ENCODE measurements around the gene LRP1.

LRP1 gene

DNA sequence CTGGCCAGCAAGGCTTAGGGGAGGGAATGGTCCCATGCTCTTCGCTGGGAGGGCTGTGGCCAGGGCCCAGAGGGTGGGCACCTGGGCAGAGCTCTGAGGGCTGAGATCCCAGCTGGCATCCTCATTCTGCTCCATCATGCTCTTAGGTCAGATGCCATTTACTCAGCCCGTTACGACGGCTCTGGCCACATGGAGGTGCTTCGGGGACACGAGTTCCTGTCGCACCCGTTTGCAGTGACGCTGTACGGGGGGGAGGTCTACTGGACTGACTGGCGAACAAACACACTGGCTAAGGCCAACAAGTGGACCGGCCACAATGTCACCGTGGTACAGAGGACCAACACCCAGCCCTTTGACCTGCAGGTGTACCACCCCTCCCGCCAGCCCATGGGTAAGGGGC, 49.9 kb downstream of the LRP1 start:
- H3K27me3 Mint-ChIP-seq: no peaks in the 10 kb centered on the region
- no peak overlapping the region for H3K4me3 Mint-ChIP-seq
- peaks cover 6% of the 10 kb centered on the region for H3K4me1 Mint-ChIP-seq
- DNase-seq (no peak), ATAC-seq (no peak)
- no peaks in the 10 kb centered on the region for H3K9me3 Mint-ChIP-seq
- H3K27ac Mint-ChIP-seq: peak overlapping the region in 1 of 2 donors; percentile 51

DNA sequence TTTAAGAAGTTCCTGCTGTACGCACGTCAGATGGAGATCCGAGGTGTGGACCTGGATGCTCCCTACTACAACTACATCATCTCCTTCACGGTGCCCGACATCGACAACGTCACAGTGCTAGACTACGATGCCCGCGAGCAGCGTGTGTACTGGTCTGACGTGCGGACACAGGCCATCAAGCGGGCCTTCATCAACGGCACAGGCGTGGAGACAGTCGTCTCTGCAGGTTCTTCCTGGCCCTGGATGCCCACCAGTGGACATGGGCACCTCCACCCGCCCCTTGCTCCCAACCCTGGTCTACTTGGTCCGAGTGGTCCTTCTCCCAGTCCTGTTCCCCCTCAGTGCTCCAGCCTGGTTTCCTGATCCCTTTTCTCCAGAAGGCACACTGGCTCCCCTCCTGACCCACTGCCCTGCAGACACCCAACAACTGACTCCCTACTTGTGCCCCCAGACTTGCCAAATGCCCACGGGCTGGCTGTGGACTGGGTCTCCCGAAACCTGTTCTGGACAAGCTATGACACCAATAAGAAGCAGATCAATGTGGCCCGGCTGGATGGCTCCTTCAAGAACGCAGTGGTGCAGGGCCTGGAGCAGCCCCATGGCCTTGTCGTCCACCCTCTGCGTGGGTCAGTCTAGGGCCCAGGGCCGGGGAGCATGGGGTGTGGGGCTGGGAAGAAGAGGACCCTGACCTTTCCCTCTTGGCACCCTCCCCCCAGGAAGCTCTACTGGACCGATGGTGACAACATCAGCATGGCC, 51.2 kb downstream of the LRP1 start:
- Mint-ChIP-seq H3K9me3 (no peaks in the 10 kb centered on the region), H3K4me1 (peaks cover 8% of the 10 kb centered on the region), H3K27ac (no peak overlapping the region), H3K4me3 (no peak overlapping the region), H3K27me3 (no peaks in the 10 kb centered on the region)
- DNase-seq: no peak
- no peak for ATAC-seq

DNA sequence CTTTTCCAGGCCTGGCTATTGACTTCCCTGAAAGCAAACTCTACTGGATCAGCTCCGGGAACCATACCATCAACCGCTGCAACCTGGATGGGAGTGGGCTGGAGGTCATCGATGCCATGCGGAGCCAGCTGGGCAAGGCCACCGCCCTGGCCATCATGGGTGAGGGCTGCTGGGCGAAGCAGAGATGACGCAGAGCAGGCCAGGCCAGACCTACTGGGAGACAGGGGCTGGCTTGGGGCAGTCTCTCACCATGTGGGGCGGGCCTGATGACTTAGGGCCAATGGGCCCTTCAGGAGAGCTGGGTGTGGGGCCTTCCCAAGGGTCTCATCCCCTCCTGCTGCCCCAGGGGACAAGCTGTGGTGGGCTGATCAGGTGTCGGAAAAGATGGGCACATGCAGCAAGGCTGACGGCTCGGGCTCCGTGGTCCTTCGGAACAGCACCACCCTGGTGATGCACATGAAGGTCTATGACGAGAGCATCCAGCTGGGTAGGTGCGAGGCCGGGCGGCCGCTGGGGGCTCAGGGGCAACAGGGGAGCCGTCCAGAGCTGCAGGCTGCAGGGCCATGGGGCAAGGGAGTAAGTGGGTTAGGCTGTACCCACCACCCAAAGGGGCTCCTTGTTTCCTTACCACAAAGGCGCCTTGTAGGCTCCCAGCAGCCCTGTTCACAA, 52.2 kb downstream of the LRP1 start:
- H3K27ac Mint-ChIP-seq: no peak overlapping the region
- no peaks in the 10 kb centered on the region for H3K9me3 Mint-ChIP-seq
- peaks cover 8% of the 10 kb centered on the region for H3K4me1 Mint-ChIP-seq
- no peak for ATAC-seq
- H3K4me3 Mint-ChIP-seq: no peak overlapping the region
- no peak for DNase-seq
- no peaks in the 10 kb centered on the region for H3K27me3 Mint-ChIP-seq

DNA sequence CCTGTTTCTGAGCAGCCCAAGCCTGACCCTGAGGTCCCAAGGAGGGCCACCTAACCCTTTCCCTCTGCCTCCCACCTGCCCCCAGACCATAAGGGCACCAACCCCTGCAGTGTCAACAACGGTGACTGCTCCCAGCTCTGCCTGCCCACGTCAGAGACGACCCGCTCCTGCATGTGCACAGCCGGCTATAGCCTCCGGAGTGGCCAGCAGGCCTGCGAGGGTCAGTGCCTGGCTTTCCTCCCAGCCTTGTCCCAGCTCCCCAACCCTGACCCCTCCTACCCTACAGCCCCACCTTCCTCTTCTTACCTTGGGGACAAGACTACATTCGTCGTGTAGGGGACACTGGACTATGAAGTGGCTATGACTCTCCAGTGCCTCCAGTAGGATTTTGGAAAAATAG, 52.8 kb downstream of the LRP1 start:
- no peak for ATAC-seq
- H3K4me3 Mint-ChIP-seq: no peak overlapping the region
- H3K9me3 Mint-ChIP-seq: no peaks in the 10 kb centered on the region
- DNase-seq: no peak
- no peaks in the 10 kb centered on the region for H3K27me3 Mint-ChIP-seq
- peaks cover 8% of the 10 kb centered on the region for H3K4me1 Mint-ChIP-seq
- no peak overlapping the region for H3K27ac Mint-ChIP-seq

DNA sequence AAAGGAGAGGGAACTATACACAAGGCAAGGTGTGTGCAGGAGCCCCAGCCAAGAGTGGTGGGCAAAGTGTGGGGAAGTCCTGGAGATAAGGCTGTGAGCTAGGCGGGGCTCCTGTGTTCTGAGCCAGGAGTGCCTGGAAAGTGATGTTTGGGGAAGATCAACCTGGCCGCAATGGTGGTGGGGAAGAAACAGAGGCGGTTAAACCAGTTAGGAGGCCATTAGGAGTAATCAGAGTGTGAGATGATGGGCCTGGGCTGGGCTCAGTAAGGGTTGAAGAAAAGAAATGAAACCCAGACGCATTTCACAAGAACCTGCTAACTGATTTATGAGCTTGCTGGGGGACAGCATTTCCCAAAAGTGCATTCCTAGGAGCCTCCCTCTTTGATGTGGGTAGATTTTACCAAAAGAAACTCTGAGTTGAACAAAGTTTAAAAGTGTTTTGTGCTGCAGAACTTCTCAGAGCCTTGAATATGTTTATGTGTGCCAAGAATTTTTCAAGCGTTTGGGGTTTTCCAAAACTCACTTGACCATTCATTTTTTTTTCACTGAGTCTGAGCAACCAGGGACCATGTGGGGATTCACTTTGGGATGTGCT, 53.4 kb downstream of the LRP1 start:
- ATAC-seq: no peak
- DNase-seq: no peak
- Mint-ChIP-seq H3K27ac (no peak overlapping the region), H3K9me3 (no peaks in the 10 kb centered on the region), H3K4me1 (peaks cover 8% of the 10 kb centered on the region), H3K27me3 (no peaks in the 10 kb centered on the region), H3K4me3 (no peak overlapping the region)

DNA sequence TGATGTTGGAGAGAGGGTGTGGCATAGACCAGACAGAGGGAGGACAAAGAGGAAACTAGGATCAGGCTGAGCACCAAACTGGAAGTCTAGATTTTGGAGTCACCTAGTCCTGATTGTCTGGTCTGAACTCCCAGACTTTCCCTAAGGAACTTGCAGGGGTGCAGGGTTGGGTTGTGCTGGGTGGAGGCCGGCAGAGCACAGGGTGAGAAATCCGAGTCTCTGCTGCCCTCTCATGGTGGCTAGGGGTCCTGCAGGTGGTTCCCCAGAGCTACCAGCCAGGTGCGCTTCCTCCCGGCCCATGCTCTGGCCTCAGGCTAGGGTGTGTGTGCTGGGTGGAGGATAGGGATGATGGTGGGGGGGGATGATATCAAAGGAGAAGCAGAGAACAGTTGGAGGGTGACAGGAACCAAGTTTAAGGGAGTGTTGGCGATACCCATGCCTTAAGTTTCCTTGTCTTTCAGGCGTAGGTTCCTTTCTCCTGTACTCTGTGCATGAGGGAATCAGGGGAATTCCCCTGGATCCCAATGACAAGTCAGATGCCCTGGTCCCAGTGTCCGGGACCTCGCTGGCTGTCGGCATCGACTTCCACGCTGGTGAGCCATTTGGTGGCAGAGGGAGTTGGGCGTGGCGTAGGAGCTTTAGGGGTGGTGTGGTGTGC, 54.8 kb downstream of the LRP1 start:
- H3K4me1 Mint-ChIP-seq: peaks cover 8% of the 10 kb centered on the region
- no peak overlapping the region for H3K4me3 Mint-ChIP-seq
- no peak overlapping the region for H3K27ac Mint-ChIP-seq
- no peaks in the 10 kb centered on the region for H3K9me3 Mint-ChIP-seq
- H3K27me3 Mint-ChIP-seq: no peaks in the 10 kb centered on the region
- ATAC-seq (peak; percentile 89), DNase-seq (peak; percentile 76 to 77)

DNA sequence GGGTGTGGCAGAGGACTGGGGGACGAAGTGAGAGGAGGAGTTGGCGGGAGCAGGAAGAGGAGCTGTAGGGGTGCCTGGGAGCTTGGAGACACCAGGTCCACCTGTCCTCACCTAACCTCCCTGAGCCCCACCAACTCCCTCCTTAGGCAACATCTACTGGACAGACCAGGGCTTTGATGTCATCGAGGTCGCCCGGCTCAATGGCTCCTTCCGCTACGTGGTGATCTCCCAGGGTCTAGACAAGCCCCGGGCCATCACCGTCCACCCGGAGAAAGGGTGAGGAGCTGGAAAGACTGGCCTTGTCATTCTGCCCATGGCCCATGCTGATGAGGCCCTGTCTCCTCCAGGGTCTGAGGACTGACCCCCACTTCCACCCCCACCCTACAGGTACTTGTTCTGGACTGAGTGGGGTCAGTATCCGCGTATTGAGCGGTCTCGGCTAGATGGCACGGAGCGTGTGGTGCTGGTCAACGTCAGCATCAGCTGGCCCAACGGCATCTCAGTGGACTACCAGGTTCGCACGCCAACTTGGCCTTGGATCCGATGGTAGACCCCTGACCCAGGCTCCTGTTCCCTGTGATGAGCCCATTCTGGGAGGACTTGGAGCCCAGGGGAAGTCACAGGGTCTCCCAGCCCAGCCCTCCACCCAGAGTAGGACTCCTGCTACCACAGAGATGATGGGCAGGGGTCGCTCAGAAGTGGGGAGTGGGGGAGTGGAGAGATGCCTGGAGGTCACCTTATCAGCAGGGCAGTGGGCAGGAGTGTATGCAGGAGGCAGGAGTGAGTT, 55.8 kb downstream of the LRP1 start:
- H3K9me3 Mint-ChIP-seq: no peaks in the 10 kb centered on the region
- ATAC-seq (no peak), DNase-seq (no peak)
- H3K27me3 Mint-ChIP-seq: no peaks in the 10 kb centered on the region
- H3K27ac Mint-ChIP-seq: no peak overlapping the region
- H3K4me3 Mint-ChIP-seq: no peak overlapping the region
- H3K4me1 Mint-ChIP-seq: peaks cover 8% of the 10 kb centered on the region

DNA sequence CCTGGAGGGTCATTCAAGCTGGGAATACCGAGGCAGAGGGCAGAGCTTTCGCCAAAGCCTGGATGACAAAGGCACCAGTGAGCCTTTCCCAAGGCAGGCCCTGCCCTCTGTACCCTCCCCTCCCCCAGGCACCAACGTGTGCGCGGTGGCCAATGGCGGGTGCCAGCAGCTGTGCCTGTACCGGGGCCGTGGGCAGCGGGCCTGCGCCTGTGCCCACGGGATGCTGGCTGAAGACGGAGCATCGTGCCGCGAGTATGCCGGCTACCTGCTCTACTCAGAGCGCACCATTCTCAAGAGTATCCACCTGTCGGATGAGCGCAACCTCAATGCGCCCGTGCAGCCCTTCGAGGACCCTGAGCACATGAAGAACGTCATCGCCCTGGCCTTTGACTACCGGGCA, 57.1 kb downstream of the LRP1 start:
- H3K4me3 Mint-ChIP-seq: no peak overlapping the region
- H3K27ac Mint-ChIP-seq: no peak overlapping the region
- peaks cover 8% of the 10 kb centered on the region for H3K4me1 Mint-ChIP-seq
- no peaks in the 10 kb centered on the region for H3K27me3 Mint-ChIP-seq
- ATAC-seq (no peak), DNase-seq (no peak)
- H3K9me3 Mint-ChIP-seq: no peaks in the 10 kb centered on the region

DNA sequence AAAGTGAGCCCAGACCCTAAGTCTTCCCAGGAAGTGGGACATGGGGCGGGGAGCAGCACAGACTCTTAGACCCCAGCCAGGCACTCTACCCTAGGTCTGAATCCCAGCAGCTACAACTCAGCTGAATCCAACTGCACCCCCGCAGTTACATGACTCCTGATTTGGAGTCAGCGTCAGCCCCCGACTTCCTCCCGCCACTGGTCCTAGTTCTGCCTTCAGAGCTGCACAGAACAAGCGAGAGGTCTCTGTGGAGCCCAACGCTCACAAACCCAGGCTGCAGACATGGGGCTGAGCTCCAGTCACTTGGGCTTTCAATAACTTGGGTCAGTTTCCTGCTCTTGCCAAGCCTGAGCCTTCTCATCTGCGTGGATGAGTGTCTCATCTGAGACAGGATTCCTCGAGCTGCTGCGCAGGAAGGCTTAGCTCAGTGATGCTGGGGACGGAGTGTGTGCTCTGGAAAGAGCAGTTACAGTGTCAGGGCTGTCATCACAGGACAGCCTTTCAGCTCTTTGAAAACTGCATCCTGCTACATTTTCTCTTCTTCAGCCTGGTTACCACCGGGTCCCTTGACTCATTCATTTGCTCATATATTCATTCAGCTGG, 57.7 kb downstream of the LRP1 start:
- no peak overlapping the region for H3K4me3 Mint-ChIP-seq
- no peaks in the 10 kb centered on the region for H3K9me3 Mint-ChIP-seq
- H3K4me1 Mint-ChIP-seq: peaks cover 8% of the 10 kb centered on the region
- H3K27ac Mint-ChIP-seq: no peak overlapping the region
- no peaks in the 10 kb centered on the region for H3K27me3 Mint-ChIP-seq
- DNase-seq: no peak
- no peak for ATAC-seq

DNA sequence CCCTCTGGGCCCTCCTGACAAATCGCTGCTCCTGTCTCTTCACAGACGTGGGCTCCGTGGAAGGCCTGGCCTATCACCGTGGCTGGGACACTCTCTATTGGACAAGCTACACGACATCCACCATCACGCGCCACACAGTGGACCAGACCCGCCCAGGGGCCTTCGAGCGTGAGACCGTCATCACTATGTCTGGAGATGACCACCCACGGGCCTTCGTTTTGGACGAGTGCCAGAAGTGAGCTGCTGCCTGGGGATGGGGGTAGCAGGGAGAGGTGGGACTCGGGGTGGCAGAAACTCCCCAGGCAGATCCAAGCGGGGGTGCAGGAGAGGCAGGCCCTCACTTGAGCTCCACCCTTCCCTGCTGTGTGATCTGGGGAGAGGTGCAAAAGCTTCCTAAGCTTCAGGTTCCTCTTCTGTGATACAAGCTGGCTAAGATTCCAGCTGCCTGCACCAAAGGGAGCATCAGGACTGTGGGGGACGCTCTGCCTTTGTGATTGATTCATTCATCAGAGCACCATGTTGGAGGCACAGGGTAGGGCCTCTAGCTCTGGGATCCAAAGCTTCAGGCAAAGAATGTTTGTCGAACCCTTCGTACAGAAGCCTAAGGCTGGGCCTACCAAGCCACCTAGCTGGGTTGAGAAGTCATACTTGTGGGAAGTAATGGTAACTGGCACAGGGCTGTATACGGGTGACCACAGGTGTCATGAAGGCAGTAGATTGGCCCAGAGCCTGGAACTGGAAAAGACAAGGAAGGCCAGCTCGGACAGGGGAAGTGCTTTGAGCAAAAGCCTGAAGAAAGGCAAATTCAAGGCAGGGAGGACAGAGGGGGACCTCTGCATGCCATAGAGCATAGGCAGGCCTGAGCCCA, 59.2 kb downstream of the LRP1 start:
- Mint-ChIP-seq H3K27ac (peak overlapping the region in 1 of 2 donors; percentile 7), H3K27me3 (no peaks in the 10 kb centered on the region), H3K4me1 (peaks cover 8% of the 10 kb centered on the region), H3K4me3 (no peak overlapping the region), H3K9me3 (no peaks in the 10 kb centered on the region)
- no peak for DNase-seq
- no peak for ATAC-seq

DNA sequence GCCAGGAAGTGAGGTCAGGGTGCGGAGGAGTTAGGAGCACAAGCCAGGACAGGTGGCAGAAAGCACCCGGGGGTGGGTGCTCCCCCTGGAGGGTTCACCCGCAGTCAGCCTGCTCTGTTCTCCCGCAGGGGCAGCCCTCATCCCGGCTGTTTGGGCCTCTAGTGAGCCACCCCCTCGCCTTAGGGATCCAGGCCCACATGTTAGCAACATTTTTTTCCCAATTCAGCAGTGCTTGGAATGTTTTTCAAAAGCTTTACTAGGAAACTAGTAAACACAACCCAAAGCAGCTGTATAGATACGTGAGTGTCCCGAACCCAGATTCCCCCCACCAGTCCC, 59.8 kb downstream of the LRP1 start:
- Mint-ChIP-seq H3K27me3 (no peaks in the 10 kb centered on the region), H3K4me3 (no peak overlapping the region), H3K27ac (no peak overlapping the region), H3K9me3 (no peaks in the 10 kb centered on the region), H3K4me1 (peaks cover 3% of the 10 kb centered on the region)
- DNase-seq (no peak), ATAC-seq (no peak)

DNA sequence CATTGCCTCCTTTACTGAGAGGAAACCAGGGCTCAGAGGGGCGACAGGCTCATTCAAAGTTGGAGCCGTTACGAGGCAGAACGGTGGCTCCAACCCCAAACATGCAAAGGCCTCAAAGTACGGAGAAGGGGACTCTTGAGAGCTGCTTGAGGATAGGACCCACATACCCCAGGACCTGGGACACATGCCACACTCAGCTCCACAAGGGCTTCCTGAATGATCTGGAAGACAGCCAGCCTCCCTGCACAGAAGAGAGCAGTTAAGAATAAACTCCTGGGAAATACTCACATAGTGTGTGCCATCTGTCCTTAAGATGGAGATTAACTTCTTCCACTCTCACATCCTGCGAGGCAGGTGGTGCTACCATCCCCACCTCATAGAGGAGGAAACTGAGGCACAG, 61.8 kb downstream of the LRP1 start:
- H3K27ac Mint-ChIP-seq: no peak overlapping the region
- H3K4me1 Mint-ChIP-seq: no peaks in the 10 kb centered on the region
- no peaks in the 10 kb centered on the region for H3K9me3 Mint-ChIP-seq
- no peak overlapping the region for H3K4me3 Mint-ChIP-seq
- DNase-seq (no peak), ATAC-seq (no peak)
- H3K27me3 Mint-ChIP-seq: no peaks in the 10 kb centered on the region

DNA sequence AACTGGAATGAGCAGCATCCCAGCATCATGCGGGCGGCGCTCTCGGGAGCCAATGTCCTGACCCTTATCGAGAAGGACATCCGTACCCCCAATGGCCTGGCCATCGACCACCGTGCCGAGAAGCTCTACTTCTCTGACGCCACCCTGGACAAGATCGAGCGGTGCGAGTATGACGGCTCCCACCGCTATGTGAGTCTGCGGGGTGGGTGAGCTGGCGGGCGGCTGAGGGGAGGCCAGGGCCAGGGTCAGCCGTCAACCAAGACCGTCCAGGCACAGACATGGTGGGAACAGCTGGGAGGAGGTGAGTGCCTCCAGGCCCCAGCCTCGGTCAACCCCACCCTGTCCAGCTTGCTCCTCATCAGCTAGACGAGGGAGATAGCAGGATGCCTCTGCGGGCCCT, 62.5 kb downstream of the LRP1 start:
- H3K27me3 Mint-ChIP-seq: no peaks in the 10 kb centered on the region
- H3K4me3 Mint-ChIP-seq: no peak overlapping the region
- DNase-seq (no peak), ATAC-seq (no peak)
- H3K27ac Mint-ChIP-seq: no peak overlapping the region
- H3K4me1 Mint-ChIP-seq: no peaks in the 10 kb centered on the region
- no peaks in the 10 kb centered on the region for H3K9me3 Mint-ChIP-seq

DNA sequence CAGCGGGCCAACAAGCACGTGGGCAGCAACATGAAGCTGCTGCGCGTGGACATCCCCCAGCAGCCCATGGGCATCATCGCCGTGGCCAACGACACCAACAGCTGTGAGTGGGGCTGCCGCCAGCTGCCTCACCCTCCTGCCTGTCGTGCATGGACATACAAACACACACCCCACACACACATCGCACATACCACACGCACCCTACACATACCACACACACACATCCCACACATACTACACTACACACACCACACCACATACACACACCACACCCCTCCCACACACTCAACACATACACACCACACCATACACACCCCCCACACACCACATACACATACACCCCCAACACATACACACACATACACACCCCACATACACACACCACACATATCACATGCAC, 63.1 kb downstream of the LRP1 start:
- DNase-seq (no peak), ATAC-seq (peak; percentile 18)
- H3K27me3 Mint-ChIP-seq: no peaks in the 10 kb centered on the region
- H3K4me3 Mint-ChIP-seq: no peak overlapping the region
- no peak overlapping the region for H3K27ac Mint-ChIP-seq
- no peaks in the 10 kb centered on the region for H3K9me3 Mint-ChIP-seq
- no peaks in the 10 kb centered on the region for H3K4me1 Mint-ChIP-seq

Measured in stimulated activated naive CD8-positive, alpha-beta T cell treated with anti-CD3 and anti-CD28 coated beads, Interleukin-15, amount 100 ng/mL, for 72 hours (primary cell).